CD4-positive, alpha-beta T cell treated with Interleukin-2 at 100 ng/mL for 4 hours (primary cell): ENCODE measurements around the gene LVRN.
"Not testable (repeated sequence)": the region's sequence is repeated elsewhere in the genome, so short reads cannot be mapped to it uniquely, and the experiment has no call there.

Source experiments
- DNase-seq: peaks from one replicate; pipeline ENCODE4 v3.0.0-alpha.2; 2020; ENCODE audit warnings: low spot score

LVRN gene

GRCh38 chr5:115962239-115962564 is at the start of gene LVRN:
TSS of gene LVRN (plus strand) at chr5:115962475. CDS start at chr5:115962618, 143 bp downstream.
- no peak for DNase-seq

GRCh38 chr5:115913623-115914400 is 48.5 kb upstream of the LVRN start:
- not testable (repeated sequence) for DNase-seq

GRCh38 chr5:115920171-115920725 is 42.0 kb upstream of the LVRN start:
- no peak for DNase-seq

- DNase-seq = not testable (repeated sequence)
Measured at GRCh38 chr5:115928578-115929407, 33.5 kb upstream of the LVRN start.

GRCh38 chr5:115930171-115930570 is 32.1 kb upstream of the LVRN start:
- not testable (repeated sequence) for DNase-seq

GRCh38 chr5:115930630-115931337 is 31.5 kb upstream of the LVRN start:
- no peak for DNase-seq

- no peak for DNase-seq
Measured at GRCh38 chr5:115932991-115933390, 29.3 kb upstream of the LVRN start.

- no peak for DNase-seq
Measured at GRCh38 chr5:115934388-115934974, 27.8 kb upstream of the LVRN start.

GRCh38 chr5:115936031-115936430 is 26.2 kb upstream of the LVRN start:
- no peak for DNase-seq

GRCh38 chr5:115939059-115939458 is 23.2 kb upstream of the LVRN start:
- DNase-seq = no peak

- no peak for DNase-seq
Measured at GRCh38 chr5:115940080-115940810, 22.0 kb upstream of the LVRN start.

GRCh38 chr5:115941051-115941675 is 21.1 kb upstream of the LVRN start:
- DNase-seq = no peak

- no peak for DNase-seq
Measured at GRCh38 chr5:115944501-115944900, 17.8 kb upstream of the LVRN start.

GRCh38 chr5:115946655-115947054 is 15.6 kb upstream of the LVRN start:
- no peak for DNase-seq

- no peak for DNase-seq
Measured at GRCh38 chr5:115947260-115947659, 15.0 kb upstream of the LVRN start.

- no peak for DNase-seq
Measured at GRCh38 chr5:115948091-115948534, 14.2 kb upstream of the LVRN start.

- DNase-seq = no peak
Measured at GRCh38 chr5:115949096-115949495, 13.2 kb upstream of the LVRN start.

- DNase-seq = no peak
Measured at GRCh38 chr5:115952588-115952987, 9.7 kb upstream of the LVRN start.

GRCh38 chr5:115954144-115954543 is 8.1 kb upstream of the LVRN start:
- DNase-seq = no peak

- DNase-seq = no peak
Measured at GRCh38 chr5:115956957-115957356, 5.3 kb upstream of the LVRN start.
